Keratinocyte (primary cell): Measurements from ENCODE around the gene PRPSAP1. TPM values are rescaled to one million over a fixed set of nuclear protein-coding genes. Genes with fewer than 3 reads are reported as not detected.

Experiments
- DNase-seq: peaks from one replicate; pipeline ENCODE4 v3.0.0-alpha.2; 2011; ENCODE audit warnings: low read depth, missing footprints, low spot score
- FAIRE-seq: peaks from 2 replicates; lab custom pipeline; 2011; peaks lifted over from hg19 to GRCh38; lab: Jason Lieb, UNC
- H2AFZ ChIP-seq: 2 replicates; pipeline ENCODE4 v1.6.0; 2012; ENCODE audit warnings: low read length, control low read depth, inconsistent platforms; ENCODE audit not compliant: control insufficient read depth
- H3K27ac ChIP-seq: 2 replicates; pipeline ENCODE4 v1.5.1; 2011; ENCODE audit warnings: low read length; ENCODE audit not compliant: control insufficient read depth, insufficient read depth
- H3K27me3 ChIP-seq: 3 replicates; pipeline ENCODE4 v1.6.0; 2011; ENCODE audit warnings: low read length; ENCODE audit not compliant: control insufficient read depth, insufficient read depth; ENCODE audit errors: extremely low read depth
- H3K36me3 ChIP-seq, 2 experiments: 2 replicates in 1 of 2; 3 replicates in 1 of 2; pipeline ENCODE4 v1.5.1; 2011; ENCODE audit warnings: low read length in 2 of 2, mild to moderate bottlenecking in 1 of 2; ENCODE audit not compliant: control insufficient read depth in 2 of 2, insufficient read depth in 2 of 2; ENCODE audit errors: extremely low read depth in 1 of 2
- H3K4me1 ChIP-seq: 3 replicates; pipeline ENCODE4 v1.5.1; 2011; ENCODE audit warnings: low read length; ENCODE audit not compliant: control insufficient read depth, insufficient read depth; ENCODE audit errors: extremely low read depth
- H3K4me2 ChIP-seq: 3 replicates; pipeline ENCODE4 v1.6.0; 2011; ENCODE audit warnings: low read depth, low read length; ENCODE audit not compliant: control insufficient read depth, insufficient read depth; ENCODE audit errors: extremely low read depth
- H3K4me3 ChIP-seq, 3 experiments: fragments of 200-600 bp in 1 of 3; sonication (generic) in 1 of 3; 2 replicates in 2 of 3; 3 replicates in 1 of 3; pipeline ENCODE4 v1.5.1; 2011 to 2016; ENCODE audit warnings: low read length in 3 of 3, mild to moderate bottlenecking in 3 of 3, control low read depth in 2 of 3, inconsistent platforms in 1 of 3, low read depth in 1 of 3, mixed read lengths in 1 of 3, mixed run types in 1 of 3, moderate library complexity in 1 of 3; ENCODE audit not compliant: control insufficient read depth in 2 of 3, insufficient read depth in 2 of 3; ENCODE audit errors: extremely low read depth in 1 of 3
- H3K79me2 ChIP-seq: 2 replicates; pipeline ENCODE4 v1.6.0; 2012; ENCODE audit warnings: low read length; ENCODE audit not compliant: control insufficient read depth, insufficient read depth
- H3K9ac ChIP-seq: 3 replicates; pipeline ENCODE4 v1.6.0; 2011; ENCODE audit warnings: low read length; ENCODE audit not compliant: control insufficient read depth, insufficient read depth; ENCODE audit errors: extremely low read depth
- H3K9me1 ChIP-seq: 3 replicates; pipeline ENCODE4 v1.6.0; 2011; ENCODE audit warnings: low read length; ENCODE audit not compliant: control insufficient read depth, insufficient read depth; ENCODE audit errors: extremely low read depth
- H3K9me3 ChIP-seq: 2 replicates; pipeline ENCODE4 v1.5.1; 2012; ENCODE audit warnings: low read depth, low read length; ENCODE audit not compliant: control insufficient read depth
- H4K20me1 ChIP-seq: 3 replicates; pipeline ENCODE4 v1.6.0; 2011; ENCODE audit warnings: low read length; ENCODE audit not compliant: control insufficient read depth, insufficient read depth; ENCODE audit errors: extremely low read depth
- EZH2 ChIP-seq: IDR thresholded peaks from one replicate; pipeline ENCODE4 v1.6.1; 2012; ENCODE audit warnings: inconsistent platforms, mild to moderate bottlenecking, low read length, moderate library complexity
- dilution Hi-C: fragments of 300-500 bp; cut with MboI; formaldehyde crosslinking; loops from one replicate; pipeline ENCODE4 v1.7.0; 2020; ENCODE audit warnings: low sequenced_read_pairs; ENCODE audit not compliant: extremely low pct_ligation_motif_present
- polyA minus RNA-seq, 3 experiments: library from RNA; depleted of rRNA, polyadenylated mRNA; stranded (reverse); fragments of >200 nt; gene quantifications; 1 replicate in 1 of 3; 2 replicates in 1 of 3; 3 replicates in 1 of 3; pipeline ENCODE4 v1.2.3, GENCODE V29; 2011
- polyA plus RNA-seq, 5 experiments: library from polyadenylated mRNA; depleted of rRNA in 3 of 5; stranded (reverse) in 3 of 5; stranded (forward) in 1 of 5; unstranded in 1 of 5; fragments of >200 nt; gene quantifications; 1 replicate in 1 of 5; 2 replicates in 3 of 5; 3 replicates in 1 of 5; pipeline versions ENCODE4 v1.2.1 to v1.2.3, GENCODE V29; 2011 to 2012; ENCODE audit warnings: missing spikeins in 2 of 5, low read depth in 1 of 5, low replicate concordance in 1 of 5
- TF ChIP-seq, protein P1 (sequence below), 3 experiments: IDR thresholded peaks in 1 of 3; conservative IDR thresholded peaks in 1 of 3; optimal IDR thresholded peaks in 1 of 3; 2 replicates in 2 of 3; 3 replicates in 1 of 3; pipeline versions ENCODE3 to v1.5.1; 2011; ENCODE audit warnings: low read length in 3 of 3, mild to moderate bottlenecking in 3 of 3, moderate library complexity in 2 of 3, control low read depth in 1 of 3, inconsistent platforms in 1 of 3; ENCODE audit not compliant: insufficient read depth in 2 of 3; ENCODE audit errors: extremely low read depth in 1 of 3

Gene PRPSAP1, protein sequence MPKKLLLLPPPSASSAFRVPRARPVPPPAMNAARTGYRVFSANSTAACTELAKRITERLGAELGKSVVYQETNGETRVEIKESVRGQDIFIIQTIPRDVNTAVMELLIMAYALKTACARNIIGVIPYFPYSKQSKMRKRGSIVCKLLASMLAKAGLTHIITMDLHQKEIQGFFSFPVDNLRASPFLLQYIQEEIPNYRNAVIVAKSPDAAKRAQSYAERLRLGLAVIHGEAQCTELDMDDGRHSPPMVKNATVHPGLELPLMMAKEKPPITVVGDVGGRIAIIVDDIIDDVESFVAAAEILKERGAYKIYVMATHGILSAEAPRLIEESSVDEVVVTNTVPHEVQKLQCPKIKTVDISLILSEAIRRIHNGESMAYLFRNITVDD
- polyA plus RNA-seq (41.7 to 76.4 TPM (median 51.4 TPM) in 3 replicates), polyA minus RNA-seq (26.4 to 62.1 TPM (median 61.3 TPM) in 3 replicates)
- polyA plus RNA-seq (2011; ENCODE audit: low read depth) = 10.8 TPM
- 44.7 and 45.1 TPM in 2 replicates for polyA plus RNA-seq (2011; cell fraction: cytosol; rRNA removed)
- polyA plus RNA-seq (2011; cell fraction: nucleus; rRNA removed) = 82.7 and 84.6 TPM in 2 replicates
- 29.8 and 39.2 TPM in 2 replicates for polyA plus RNA-seq (2012; ENCODE audit: low replicate concordance)
- 37.6 TPM for polyA minus RNA-seq (2011; cell fraction: cytosol; rRNA and poly(A)+ RNA removed)
- 30.5 and 58.3 TPM in 2 replicates for polyA minus RNA-seq (2011; cell fraction: nucleus; rRNA and poly(A)+ RNA removed)

DNA sequence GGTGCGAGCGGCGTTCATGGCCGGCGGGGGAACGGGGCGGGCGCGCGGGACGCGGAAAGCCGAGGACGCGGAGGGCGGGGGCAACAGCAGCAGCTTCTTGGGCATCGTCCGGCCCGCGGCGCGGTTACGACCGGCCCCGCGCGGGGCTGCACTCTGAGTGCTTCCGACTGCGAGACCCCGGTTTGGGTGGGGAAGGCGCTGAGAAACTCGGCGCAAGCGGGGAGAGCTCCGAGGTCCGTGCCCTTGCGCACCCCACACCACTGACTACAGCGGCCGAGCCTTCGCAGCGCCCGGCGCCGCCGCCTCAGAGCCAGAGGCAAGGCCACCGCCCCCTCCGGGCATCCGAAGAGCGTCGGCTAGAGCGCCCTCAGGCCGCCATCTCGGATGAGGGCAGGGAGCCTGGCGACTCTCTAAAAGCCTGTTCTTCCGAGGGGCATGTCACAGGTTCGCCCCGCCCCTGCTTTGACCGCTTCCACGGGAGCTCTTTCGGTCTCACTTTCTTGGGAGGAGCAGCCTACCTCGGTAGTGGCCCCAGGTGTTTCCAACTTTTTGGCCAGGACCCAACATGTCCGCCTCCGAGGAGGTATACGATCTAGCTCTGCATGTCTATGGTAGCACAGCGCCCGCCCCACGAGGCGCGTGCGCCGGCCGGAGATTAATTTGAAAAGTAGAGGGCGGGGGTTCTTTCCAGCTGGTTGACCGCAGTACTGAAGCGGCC lies at the start of gene PRPSAP1:
Gene PRPSAP1, minus strand, starts transcription at position 318 of the 718 bp plus-strand sequence. Its CDS starts 213 bp downstream, at position 105.
- FAIRE-seq = peak; percentile 39
- no peaks in the 10 kb centered on the region for H3K9me3 ChIP-seq
- H3K9ac ChIP-seq = peak within 1 kb of the TSS; percentile 94
- peaks cover 16% of the 10 kb centered on the region for H3K4me1 ChIP-seq
- peak within 1 kb of the TSS; percentile 57 to 90 (median 79) for H3K4me3 ChIP-seq
- no peaks in the 10 kb centered on the region for H4K20me1 ChIP-seq
- peak; percentile 76 for DNase-seq
- H3K4me2 ChIP-seq = peak within 1 kb of the TSS; percentile 94
- H2AFZ ChIP-seq = peak within 1 kb of the TSS; percentile 98
- peak within 1 kb of the TSS; percentile 97 for H3K27ac ChIP-seq
- H3K79me2 ChIP-seq = peaks cover 23% of the 10 kb centered on the region
- dilution Hi-C loops = no loop called here
- TF ChIP-seq, protein P1, sequence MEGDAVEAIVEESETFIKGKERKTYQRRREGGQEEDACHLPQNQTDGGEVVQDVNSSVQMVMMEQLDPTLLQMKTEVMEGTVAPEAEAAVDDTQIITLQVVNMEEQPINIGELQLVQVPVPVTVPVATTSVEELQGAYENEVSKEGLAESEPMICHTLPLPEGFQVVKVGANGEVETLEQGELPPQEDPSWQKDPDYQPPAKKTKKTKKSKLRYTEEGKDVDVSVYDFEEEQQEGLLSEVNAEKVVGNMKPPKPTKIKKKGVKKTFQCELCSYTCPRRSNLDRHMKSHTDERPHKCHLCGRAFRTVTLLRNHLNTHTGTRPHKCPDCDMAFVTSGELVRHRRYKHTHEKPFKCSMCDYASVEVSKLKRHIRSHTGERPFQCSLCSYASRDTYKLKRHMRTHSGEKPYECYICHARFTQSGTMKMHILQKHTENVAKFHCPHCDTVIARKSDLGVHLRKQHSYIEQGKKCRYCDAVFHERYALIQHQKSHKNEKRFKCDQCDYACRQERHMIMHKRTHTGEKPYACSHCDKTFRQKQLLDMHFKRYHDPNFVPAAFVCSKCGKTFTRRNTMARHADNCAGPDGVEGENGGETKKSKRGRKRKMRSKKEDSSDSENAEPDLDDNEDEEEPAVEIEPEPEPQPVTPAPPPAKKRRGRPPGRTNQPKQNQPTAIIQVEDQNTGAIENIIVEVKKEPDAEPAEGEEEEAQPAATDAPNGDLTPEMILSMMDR (optimal IDR thresholded peaks at IDR 0.05 in 1 of 3, IDR thresholded peaks at IDR 0.05 in 1 of 3, conservative IDR thresholded peaks at IDR 0.05 in 1 of 3; ENCODE audit: extremely low read depth in 1 of 3, insufficient read depth in 2 of 3, low read length in 3 of 3) = peak in 1 of 3 experiments; percentile 31
- no peak for TF ChIP-seq EZH2
- H3K36me3 ChIP-seq = no peaks in the 10 kb centered on the region
- H3K9me1 ChIP-seq = no peaks in the 10 kb centered on the region
- H3K27me3 ChIP-seq = no peaks in the 10 kb centered on the region

DNA sequence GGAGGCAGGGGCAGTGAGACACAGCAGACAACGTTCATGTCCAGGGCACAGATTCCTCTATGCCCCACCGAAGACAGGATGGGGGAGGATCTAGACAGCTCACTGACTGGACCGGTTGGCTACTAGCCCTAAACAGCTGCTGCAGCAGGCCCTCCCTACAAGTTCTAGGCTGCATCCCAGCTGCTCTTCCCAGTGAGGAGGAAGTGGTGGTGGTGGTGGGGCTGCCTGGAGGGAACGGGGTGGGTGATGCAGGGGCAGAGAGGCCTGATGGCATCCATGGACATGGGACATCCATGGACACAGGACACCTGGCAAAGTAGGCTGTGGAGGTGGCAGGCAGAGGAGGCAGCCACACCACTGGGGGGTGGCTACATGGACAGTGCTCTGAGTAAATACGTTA lies 49.0 kb upstream of the PRPSAP1 start:
- TF ChIP-seq EZH2 = no peak
- TF ChIP-seq, protein P1 (optimal IDR thresholded peaks at IDR 0.05 in 1 of 3, IDR thresholded peaks at IDR 0.05 in 1 of 3, conservative IDR thresholded peaks at IDR 0.05 in 1 of 3; ENCODE audit: extremely low read depth in 1 of 3, insufficient read depth in 2 of 3, low read length in 3 of 3) = no peak
- H3K27me3 ChIP-seq = no peaks in the 10 kb centered on the region
- H3K9ac ChIP-seq = no peak overlapping the region
- H3K27ac ChIP-seq = no peak overlapping the region
- no peak overlapping the region for H2AFZ ChIP-seq
- no peak overlapping the region for H3K4me2 ChIP-seq
- H3K36me3 ChIP-seq = peaks cover 31 to 38% of the 10 kb centered on the region in 2 experiments
- H3K9me3 ChIP-seq = no peaks in the 10 kb centered on the region
- H3K4me3 ChIP-seq = no peak overlapping the region
- H4K20me1 ChIP-seq = no peaks in the 10 kb centered on the region
- H3K79me2 ChIP-seq = peaks cover 11% of the 10 kb centered on the region
- FAIRE-seq (no peak), DNase-seq (no peak)
- H3K9me1 ChIP-seq = no peaks in the 10 kb centered on the region
- dilution Hi-C loops = no loop called here
- no peaks in the 10 kb centered on the region for H3K4me1 ChIP-seq
